ENCODE data around the gene UAP1L1.
A peak's percentile ranks its signal among the peaks of the same experiment; 100 is the strongest.

The UAP1L1 gene

DNA sequence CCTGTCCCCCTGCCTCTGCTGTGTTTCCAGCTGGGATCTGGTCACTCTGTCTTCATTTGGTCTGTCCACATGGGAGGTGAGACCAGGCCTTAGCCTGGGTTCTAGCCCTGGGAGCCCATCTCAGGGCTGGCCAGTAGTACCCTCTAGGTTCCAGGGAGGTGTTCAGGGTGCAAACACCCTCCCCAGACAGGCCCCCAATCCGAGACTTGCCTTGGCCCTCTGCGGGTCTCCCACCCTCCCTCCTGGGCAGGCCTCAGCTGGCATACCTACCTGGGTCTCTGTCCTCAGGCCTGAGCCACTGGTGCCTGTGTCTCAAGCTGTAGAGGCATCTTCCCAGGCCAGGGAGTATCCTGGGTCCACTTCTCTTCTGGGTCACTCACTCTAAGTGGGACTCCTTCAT, 6.0 kb upstream of the UAP1L1 start:
- DNase-seq (ENCODE audit: extremely low read depth in 1 of 2, low read depth in 1 of 2) = no peak

DNA sequence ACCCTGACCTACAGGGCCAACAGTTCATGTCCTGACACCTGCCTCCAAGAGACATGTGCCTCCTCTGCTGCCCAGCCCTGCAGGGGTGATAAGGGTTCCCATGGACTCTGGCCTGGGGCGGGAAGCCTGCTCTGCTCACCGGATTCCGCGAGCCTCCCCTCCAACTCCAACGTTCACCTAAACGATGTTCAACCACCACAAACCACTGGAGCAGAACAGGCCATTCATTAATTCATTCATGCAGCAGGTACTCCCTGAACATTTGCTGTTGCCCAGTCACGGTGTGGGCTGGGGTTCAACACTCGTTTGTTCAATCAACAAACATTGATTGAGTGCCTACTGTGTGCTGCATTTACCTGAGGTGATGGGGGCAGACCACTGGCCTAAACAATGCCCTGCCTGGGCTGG, 3.3 kb upstream of the UAP1L1 start:
- no peak for DNase-seq (ENCODE audit: extremely low read depth in 1 of 2, low read depth in 1 of 2)

DNA sequence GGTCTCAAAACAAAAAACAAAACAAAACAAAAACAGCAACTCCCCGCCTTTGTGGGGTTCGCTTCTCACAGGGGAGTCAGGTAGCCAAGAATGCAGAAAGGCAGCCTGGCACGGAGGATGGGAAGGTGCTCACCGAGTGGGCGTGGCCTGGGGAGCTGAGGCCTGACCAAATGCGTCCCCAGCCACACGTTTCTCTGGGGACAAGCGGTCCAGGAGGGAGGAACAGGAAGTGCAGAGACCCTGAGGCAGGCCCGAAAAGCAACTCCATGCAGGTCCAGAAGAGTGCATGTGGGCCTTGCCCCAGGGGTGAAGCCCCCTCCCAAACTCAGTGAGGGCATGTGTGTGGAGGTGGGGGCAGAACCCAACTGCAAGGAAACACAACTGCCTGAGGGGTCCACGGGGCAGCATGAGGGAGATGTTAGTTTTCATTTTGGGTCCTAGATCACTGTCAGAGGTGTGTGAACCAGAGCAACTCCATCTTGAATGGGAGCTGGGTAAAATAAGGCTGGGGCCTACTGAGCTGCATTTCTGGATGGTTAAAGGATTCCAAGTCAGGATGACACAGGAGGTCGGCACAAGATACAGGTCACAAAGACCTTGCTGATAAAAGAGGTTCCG, 2.6 kb upstream of the UAP1L1 start:
- DNase-seq (ENCODE audit: extremely low read depth in 1 of 2, low read depth in 1 of 2) = no peak

DNA sequence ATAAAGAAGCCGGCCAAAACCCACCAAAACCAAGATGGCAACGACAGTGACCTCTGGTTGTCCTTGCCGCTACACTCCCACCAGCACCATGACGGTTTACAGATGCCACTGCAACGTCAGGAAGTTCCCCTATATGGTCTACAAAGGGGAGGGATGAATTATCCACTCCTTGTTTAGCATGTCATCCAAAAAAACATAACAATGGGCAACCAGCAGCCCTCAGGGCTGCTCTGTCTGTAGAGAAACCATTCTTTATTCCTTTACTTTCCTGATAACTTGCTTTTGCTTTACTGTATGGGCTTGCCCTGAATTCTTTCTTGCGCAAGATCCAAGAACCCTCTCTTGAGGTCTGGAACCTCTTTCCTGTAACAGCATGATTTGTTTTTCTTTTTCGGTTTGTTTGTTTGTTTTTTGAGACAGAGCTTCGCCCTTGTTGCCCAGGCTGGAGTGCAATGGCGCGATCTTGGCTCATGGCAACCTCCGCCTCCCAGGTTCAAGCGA, 2.0 kb upstream of the UAP1L1 start:
- no peak for DNase-seq (ENCODE audit: extremely low read depth in 1 of 2, low read depth in 1 of 2)

DNA sequence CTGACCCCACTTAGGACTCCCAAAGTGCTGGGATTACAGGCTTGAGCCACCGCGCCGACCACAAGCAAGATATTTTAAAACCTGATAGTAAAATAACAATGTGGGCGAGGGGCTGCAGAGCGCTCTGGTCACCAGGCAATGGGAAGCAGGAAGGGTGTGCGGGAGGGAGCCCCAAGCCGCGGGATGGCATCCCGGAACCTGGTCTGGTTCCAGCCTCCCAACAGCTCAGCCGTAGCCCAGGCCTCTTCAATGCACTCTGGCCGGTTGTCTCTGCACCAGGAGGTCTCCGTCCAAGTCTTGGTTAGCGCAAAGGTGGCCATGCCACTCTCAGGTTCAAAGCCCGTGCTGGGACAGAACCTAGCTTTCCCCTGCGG, 694 bp upstream of the UAP1L1 start:
- no peak for DNase-seq (ENCODE audit: extremely low read depth in 1 of 2, low read depth in 1 of 2)

DNA sequence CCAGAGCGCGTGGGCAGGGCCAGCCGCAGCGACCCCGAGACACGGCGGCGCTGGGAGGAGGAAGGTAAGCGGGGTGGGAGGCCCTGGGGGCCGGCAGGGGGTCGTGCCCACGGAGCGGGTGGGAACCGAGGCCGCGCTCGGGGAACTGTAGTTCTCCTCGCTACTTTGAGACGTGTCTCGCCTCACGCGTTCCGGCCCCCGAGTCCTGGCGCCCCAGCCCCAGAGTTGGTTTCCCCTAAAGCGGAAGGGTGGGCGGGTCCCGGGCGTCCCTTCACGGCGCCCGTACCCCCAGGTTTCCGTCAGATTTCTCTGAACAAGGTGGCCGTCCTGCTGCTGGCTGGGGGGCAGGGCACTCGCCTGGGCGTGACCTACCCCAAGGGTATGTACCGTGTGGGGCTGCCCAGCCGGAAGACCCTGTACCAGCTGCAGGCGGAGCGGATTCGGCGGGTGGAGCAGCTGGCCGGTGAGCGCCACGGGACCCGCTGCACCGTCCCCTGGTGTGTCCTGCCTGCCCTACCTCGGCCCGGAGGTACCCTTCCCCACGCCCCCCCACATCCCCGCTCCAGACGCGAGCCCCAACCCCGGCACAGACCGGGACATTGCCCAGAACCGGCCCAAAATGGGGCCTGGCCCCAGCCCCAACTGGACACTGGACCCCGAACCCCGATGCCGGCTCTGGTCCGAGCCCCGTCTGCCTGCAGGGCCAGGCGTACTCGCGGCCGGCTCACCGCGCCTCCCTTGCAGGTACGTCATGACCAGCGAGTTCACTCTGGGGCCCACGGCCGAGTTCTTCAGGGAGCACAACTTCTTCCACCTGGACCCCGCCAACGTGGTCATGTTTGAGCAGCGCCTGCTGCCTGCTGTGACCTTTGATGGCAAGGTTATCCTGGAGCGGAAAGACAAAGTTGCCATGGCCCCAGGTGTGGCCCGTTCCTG, 709 bp downstream of the UAP1L1 start:
- peak in 1 of 2 donors; percentile 18 for DNase-seq (ENCODE audit: extremely low read depth in 1 of 2, low read depth in 1 of 2)

DNA sequence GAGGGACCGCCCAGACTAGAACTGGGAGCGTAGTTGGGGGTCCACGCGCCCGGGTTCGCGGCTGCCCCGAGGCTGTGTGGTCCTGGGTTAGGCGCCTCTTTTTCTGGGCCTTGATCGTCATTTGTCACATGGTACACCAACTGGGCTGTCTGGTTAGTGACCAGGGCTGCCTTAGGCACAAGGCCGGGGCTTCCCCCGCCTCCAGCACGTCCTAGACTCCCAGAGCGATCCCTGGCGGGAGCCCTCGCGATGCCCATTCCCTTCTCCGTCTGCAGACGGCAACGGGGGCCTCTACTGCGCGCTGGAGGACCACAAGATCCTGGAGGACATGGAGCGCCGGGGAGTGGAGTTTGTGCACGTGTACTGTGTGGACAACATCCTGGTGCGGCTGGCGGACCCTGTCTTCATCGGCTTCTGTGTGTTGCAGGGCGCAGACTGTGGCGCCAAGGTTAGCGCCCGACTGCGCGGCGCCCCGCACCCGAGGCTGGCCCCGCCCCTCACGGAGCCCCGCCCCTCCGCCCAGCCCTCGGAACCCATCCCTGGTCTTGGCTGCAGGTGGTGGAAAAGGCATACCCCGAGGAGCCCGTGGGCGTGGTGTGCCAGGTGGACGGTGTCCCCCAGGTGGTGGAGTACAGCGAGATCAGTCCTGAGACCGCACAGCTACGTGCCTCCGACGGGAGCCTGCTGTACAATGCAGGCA, 1.5 kb downstream of the UAP1L1 start:
- DNase-seq (ENCODE audit: extremely low read depth in 1 of 2, low read depth in 1 of 2) = no peak

DNA sequence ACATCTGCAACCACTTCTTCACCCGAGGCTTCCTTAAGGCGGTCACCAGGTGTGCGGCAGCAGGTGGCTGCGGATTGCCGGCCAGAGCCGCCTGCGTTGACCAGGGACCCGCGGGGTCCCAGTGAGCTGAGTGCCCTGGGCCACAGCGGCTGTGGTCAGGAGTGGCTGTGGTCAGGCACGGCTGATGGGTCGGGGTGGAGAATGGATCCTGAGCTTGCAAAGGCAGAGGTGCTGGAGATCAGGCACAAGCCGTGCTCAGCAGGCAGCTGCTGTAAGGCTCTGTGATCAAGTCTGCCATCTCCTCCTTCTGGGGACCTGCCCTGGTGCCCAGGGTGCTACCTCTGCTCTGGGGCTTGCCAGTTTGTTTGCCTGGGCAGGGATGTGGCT, 2.1 kb downstream of the UAP1L1 start:
- no peak for DNase-seq (ENCODE audit: extremely low read depth in 1 of 2, low read depth in 1 of 2)

DNA sequence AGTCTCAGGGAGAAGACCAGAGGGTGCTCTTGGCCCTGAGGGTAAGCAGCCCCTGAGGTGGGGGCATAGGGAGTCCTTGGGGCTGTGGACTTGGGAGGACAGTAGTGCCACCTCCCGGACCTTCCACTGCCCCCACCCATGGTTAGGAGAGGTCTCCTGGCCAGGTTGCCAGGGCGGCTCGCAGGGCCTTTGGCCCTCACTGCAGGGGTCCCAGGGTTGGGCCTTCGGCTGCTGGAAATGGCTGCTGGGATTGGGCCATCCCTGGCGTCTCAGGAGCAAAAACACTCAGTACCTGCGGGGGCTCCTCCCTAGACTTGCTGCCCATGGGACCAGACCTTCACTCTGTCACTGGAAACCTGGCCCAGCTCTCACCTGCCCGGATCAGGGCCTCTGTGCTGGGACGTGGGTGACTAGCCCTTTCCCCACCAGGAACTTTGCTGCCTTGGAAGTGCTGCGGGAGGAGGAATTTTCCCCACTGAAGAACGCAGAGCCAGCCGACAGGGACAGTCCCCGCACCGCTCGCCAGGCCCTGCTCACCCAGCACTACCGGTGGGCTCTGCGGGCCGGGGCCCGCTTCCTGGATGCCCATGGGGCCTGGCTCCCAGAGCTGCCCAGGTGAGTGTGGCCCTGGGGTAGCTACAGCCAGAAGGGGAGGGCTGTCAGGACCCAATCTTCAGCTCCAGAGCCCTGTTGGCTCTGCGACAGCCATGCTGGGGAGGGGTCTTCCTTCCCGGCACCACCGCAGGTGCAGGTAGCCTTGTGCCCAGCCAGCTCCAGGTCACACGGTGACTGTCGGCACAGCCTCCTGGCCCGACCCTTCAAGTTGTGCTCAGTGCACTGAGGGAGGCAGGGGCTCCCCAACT, 3.2 kb downstream of the UAP1L1 start:
- DNase-seq (ENCODE audit: extremely low read depth in 1 of 2, low read depth in 1 of 2) = no peak

DNA sequence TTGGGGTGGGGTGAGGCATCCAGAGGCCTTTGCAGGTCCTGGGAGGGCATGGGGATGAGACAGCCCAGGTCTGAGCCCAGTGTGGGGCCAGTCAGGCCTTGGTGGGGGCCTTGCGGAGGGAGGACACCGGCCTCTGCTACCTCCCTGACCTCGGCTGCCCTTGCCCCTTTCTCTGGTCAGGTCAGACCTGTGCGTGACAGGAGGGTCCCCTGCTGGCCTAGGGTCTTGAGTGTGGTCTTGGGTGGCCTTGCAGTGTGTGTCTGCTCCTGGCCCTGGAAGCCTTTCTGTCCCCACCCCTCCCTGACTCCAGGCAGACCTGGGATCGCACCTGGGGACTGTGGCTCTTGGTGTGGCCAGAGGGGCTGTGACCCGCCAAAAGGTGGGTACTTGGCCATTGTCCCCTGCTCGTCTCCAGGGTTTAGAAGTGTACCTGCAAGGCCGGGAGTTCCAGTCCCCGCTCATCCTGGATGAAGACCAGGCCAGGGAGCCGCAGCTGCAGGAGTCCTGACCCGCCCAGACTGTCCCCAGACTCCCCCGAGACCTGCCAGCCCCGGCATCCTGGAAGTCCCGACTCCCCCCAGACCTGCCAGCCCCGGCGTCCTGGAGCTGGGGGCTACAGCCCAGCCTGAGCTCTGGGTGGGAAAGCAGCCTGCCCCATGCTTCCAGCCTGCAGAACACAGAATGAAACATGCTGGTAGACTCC, 5.1 kb downstream of the UAP1L1 start:
- DNase-seq (ENCODE audit: extremely low read depth in 1 of 2, low read depth in 1 of 2) = no peak

DNA sequence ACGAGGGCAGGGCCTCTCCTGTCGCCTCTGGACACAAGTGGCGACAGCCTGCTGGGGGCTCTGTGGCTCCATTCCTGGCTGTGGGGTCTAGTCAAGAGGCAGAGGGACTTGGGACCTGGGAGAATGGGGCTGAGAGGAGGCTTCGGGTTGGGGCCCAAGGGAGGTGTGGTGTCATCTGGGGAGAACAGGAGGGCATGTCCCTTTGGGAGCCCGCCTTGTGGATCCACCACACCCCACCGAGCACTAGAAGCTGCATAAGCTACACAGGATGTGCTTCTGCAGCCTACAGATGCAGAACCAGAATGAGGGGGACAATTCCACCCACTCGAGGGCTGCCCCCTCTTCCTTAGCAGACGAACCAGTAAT, 5.6 kb downstream of the UAP1L1 start:
- DNase-seq (ENCODE audit: extremely low read depth in 1 of 2, low read depth in 1 of 2) = no peak

DNA sequence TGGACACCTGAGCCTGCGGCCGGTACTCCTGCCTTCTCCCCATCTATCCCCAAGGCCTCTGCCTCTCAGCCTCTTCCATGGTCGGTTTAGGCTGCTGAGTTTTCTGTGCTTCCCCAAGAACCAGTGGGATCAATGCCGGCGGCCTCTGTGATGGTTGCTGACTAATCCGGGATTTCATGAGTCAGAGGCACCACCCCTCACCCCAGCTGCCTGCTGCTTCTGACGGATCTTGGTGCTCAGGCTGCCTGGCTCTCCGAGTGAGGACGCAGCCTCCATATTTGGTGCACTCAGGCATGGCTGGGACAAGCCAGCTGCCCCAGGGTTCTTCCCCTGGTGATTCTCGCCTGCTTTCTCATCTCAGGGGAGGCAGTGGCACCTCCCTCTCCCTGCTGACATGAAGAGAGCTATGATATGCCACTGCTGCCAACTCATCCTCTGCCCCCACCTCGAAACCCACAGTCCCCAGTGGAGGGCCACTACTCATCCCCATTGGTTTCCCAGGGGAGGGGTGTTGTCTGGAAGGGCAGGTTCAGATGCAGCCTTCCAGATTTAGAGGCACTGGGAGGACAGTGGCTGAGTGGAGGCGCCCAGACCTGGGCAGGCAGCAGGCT, 6.2 kb downstream of the UAP1L1 start:
- DNase-seq (ENCODE audit: extremely low read depth in 1 of 2, low read depth in 1 of 2) = no peak

DNA sequence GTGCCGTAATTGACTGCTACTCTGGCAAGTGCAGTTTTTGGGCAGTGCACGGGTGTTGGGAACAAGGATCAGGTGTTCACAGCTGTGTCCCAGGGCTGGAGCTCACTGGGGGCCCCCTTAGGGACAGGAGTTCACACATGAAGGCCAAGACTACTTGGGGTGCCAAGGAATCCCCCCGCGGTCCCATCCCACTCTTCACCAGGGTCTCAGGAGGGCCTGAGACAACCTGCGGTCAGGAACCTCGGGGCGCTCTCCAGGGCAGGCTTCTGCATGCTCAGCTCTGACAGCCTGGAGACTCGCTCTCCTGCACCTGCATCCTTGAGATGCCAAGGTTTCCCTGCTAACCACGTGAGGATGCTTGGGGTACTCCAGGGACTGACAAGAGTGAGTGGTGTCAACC, 7.2 kb downstream of the UAP1L1 start:
- DNase-seq (ENCODE audit: extremely low read depth in 1 of 2, low read depth in 1 of 2) = no peak

DNA sequence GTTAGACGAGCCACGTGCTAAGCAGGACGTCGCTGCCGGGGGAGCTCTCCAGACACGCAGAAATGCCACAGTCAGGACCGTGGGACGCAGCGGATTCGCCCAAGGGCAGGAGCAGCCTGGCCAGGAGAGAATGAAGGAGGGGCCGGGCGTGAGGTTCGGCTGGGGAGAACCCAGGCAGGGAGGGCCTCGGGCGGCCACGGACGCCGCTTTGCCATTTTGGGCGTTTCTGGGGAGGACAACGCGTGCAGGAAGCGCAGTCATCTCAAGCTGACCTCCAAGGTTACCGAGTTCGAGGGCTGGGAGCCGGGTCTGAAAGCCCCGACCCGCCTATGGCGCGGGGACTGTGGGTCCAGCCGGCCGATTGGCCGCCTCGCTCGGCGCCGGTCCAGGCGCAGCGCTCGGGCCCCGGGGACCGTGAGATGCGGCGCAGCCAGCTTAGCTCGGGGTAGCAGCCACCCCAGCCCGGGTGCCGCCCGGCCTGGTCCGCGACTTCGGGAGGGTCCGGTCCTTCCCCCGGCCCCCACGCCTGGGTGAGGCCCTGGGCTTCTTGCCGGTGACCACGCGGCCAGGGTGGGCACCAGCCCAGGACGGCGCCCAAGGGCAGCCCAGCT, 8.7 kb downstream of the UAP1L1 start:
- no peak for DNase-seq (ENCODE audit: extremely low read depth in 1 of 2, low read depth in 1 of 2)

DNA sequence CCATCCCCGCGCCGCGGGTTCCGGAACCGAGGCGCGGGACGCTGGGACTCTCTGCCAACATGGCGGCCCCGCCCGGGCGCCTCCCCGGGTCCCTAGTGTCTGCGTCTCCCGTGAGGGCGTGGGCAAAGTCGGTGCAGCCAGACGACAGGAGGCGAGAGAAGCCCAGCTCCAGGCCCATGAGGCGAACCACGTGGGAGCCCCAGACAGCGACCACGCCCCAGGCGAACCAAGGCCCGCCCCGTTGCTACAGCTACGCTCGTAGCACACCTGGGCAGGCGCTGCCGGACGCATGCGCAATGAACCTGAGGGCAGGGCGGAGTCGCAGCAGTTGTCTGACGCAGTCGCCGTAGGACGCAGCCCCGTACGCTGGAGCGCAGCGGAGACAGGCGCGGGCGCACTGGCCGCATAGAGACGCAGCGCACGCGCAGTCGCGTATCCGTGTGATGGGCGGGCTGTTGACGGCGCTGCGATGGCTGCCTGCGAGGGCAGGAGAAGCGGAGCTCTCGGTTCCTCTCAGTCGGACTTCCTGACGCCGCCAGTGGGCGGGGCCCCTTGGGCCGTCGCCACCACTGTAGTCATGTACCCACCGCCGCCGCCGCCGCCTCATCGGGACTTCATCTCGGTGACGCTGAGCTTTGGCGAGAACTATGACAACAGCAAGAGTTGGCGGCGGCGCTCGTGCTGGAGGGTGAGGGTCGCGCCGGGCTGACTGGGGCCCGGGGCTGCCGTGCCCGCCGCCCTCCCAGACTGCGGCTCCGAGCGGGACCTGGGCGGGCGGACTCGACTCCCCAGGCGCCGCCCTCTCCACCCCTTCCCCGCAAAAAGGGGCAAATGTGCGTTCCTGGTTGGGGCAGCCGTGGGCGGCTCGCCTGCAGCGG, 9.5 kb downstream of the UAP1L1 start, which contains the start of gene MAN1B1:
MAN1B1 (plus strand) TSS at position 455 of the 878 bp plus-strand sequence; CDS start at position 470, 15 bp downstream.
- peak; percentile 99 for DNase-seq (ENCODE audit: extremely low read depth in 1 of 2, low read depth in 1 of 2)

DNA sequence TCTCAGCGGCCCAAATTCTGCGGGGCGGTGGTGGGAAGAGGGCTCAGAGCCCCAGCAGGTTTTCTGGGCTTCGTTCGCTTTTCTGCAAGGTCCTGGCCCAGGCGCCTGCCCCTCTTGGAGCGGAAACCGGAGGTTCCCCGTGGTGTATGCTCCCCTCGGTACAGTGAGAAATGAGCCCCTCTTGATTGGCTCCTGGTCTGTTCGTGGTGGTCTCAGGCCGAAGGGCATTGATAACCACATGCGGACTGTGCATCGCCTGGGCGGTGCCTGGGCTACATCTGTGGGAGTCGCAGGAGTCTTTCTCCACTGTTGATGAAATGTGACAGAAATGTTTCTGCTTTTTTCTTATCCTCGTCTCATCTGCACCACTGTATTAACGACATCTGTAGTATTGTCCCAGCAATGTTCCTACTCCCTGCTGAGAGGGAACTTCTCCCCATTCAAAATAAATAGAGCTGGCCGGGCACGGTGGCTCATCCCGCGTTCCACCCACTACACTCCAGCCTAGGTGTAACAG, 10.2 kb downstream of the UAP1L1 start:
- DNase-seq (ENCODE audit: extremely low read depth in 1 of 2, low read depth in 1 of 2) = no peak

DNA sequence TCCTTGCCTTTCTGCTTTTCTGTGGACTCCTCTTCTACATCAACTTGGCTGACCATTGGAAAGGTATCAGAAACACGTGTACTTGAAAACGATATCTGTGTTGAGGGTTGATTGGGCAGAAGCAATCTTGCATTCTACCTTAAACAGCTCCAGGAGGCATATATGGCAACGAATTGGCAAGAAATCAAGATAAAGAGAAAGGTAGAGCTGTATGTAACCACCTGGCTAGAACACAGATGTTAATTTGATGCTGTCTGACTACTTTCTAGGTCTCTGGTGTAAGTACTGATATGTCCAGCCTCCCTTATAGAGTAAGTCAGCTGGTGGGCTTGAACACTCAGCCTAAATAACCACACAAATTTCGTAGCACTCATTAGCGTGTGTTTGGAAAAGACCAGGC, 10.8 kb downstream of the UAP1L1 start:
- DNase-seq (ENCODE audit: extremely low read depth in 1 of 2, low read depth in 1 of 2) = no peak
